KMS-11 (cell line): Measurements from ENCODE around the gene CDX1.

Source experiments
- H2AFZ ChIP-seq: fragments of 200-600 bp; sonication (generic); 2 replicates; pipeline ENCODE4 v1.6.1; 2016; ENCODE audit warnings: antibody characterized with exemption, mixed run types, low read depth
- H3K27ac ChIP-seq: fragments of 200-600 bp; sonication (generic); 2 replicates; pipeline ENCODE4 v1.6.1; 2016; ENCODE audit warnings: mild to moderate bottlenecking, mixed run types
- H3K27me3 ChIP-seq: fragments of 200-600 bp; sonication (generic); 2 replicates; pipeline ENCODE4 v1.6.1; 2017; ENCODE audit warnings: mild to moderate bottlenecking, low read depth, mixed run types, moderate library complexity; ENCODE audit not compliant: insufficient read depth
- H3K36me3 ChIP-seq: fragments of 200-600 bp; sonication (generic); 2 replicates; pipeline ENCODE4 v1.6.1; 2017; ENCODE audit warnings: mild to moderate bottlenecking, mixed run types; ENCODE audit not compliant: insufficient read depth
- H3K4me1 ChIP-seq: fragments of 200-600 bp; sonication (generic); 2 replicates; pipeline ENCODE4 v1.6.1; 2016; ENCODE audit warnings: mild to moderate bottlenecking, low read depth, mixed run types; ENCODE audit not compliant: poor library complexity, severe bottlenecking
- H3K4me2 ChIP-seq: fragments of 200-600 bp; sonication (generic); 2 replicates; pipeline ENCODE4 v1.7.0; 2016; ENCODE audit warnings: mild to moderate bottlenecking, mixed run types
- H3K4me3 ChIP-seq: fragments of 200-600 bp; sonication (generic); IDR thresholded peaks from 2 replicates; pipeline ENCODE4 v1.6.1; 2017; ENCODE audit warnings: low read depth, low read length, mixed read lengths; ENCODE audit not compliant: insufficient read depth
- H3K79me2 ChIP-seq: fragments of 200-600 bp; sonication (generic); 2 replicates; pipeline ENCODE4 v1.6.1; 2016; ENCODE audit warnings: low read depth, mixed run types; ENCODE audit not compliant: insufficient read depth
- H3K9ac ChIP-seq: fragments of 200-600 bp; sonication (generic); 2 replicates; pipeline ENCODE4 v1.6.1; 2016; ENCODE audit warnings: mild to moderate bottlenecking, mixed run types
- H4K20me1 ChIP-seq: fragments of 200-600 bp; sonication (generic); 2 replicates; pipeline ENCODE4 v1.6.1; 2016; ENCODE audit warnings: mild to moderate bottlenecking, mixed run types; ENCODE audit not compliant: insufficient read depth
- CTCF ChIP-seq: fragments of 200-600 bp; sonication (generic); conservative IDR thresholded peaks from 2 replicates; pipeline ENCODE4 v1.6.1; 2017; ENCODE audit warnings: low read depth, mild to moderate bottlenecking, antibody characterized with exemption, low read length, moderate library complexity, mixed read lengths

Gene CDX1

DNA sequence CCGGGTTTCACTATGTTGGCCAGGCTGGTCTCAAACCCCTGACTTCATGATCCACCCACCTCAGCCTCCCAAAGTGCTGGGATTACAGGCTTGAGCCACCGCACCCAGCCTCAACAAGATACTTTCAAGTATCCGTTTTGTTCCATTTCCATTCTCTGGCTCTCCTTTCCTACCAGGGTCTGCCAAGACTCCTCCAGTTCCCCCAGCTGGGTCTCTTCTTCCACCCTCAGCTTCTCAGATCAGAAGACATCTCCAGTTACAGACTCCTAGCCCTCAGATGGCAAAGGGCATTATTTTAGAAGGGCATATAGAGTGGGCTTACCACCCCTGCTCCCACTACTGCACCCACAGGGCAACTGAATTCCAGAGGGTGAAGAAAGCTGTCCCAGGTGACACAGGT is 9.4 kb upstream of the CDX1 start:
- no peak overlapping the region for H3K4me2 ChIP-seq
- H4K20me1 ChIP-seq: no peaks in the 10 kb centered on the region
- no peak overlapping the region for H3K27ac ChIP-seq
- no peaks in the 10 kb centered on the region for H3K36me3 ChIP-seq
- H2AFZ ChIP-seq: no peak overlapping the region
- TF ChIP-seq CTCF: no peak
- H3K4me3 ChIP-seq: no peak overlapping the region
- no peaks in the 10 kb centered on the region for H3K27me3 ChIP-seq
- peaks cover 4% of the 10 kb centered on the region for H3K4me1 ChIP-seq
- no peaks in the 10 kb centered on the region for H3K79me2 ChIP-seq
- no peak overlapping the region for H3K9ac ChIP-seq

DNA sequence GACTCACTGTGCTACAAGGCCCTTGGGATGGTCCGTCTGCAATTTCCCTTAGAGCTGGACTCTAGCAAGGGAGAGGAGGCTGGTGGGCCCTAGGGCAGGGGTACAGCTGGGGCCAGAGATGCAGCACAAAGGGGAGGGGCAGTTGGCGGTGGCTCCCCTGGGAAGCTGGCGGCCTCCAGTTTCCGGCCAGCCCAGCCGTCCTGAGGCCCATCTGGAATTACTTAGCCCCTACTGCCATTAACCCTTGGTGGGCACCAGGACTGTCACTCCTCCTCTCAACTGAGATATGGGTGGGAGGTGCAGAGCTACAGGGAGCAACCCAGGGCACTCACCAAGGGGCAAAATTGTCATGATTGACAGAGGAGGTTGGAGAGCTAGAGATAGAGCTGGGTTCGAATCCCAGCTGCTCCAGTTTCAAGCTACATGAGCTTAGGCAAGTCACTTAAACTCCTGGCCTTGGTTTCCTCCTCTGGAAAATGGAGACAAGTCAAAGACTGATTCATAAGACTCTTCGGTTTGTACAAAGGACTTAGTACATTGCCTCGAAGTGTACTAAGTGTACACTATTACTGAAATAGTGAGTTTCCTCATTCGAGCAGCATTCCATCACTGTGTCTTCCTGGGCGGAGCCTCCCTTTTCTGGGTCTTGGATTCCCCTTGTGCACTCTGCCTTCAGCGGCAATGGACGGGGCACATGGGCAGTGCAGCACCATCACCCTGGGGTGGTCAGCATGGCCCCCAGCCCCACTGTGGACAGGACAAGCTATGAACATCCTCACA is 8.2 kb upstream of the CDX1 start:
- Histone ChIP-seq H3K27ac (no peak overlapping the region), H3K4me2 (no peak overlapping the region)

GRCh38 chr5:150159031-150159430 is 7.5 kb upstream of the CDX1 start:
- no peaks in the 10 kb centered on the region for H3K27me3 ChIP-seq
- H3K4me1 ChIP-seq: peaks cover 4% of the 10 kb centered on the region
- H3K27ac ChIP-seq: no peak overlapping the region
- no peak for TF ChIP-seq CTCF
- no peak overlapping the region for H3K4me3 ChIP-seq
- H3K4me2 ChIP-seq: no peak overlapping the region
- no peaks in the 10 kb centered on the region for H3K79me2 ChIP-seq
- H4K20me1 ChIP-seq: no peaks in the 10 kb centered on the region
- no peak overlapping the region for H3K9ac ChIP-seq
- H3K36me3 ChIP-seq: no peaks in the 10 kb centered on the region
- H2AFZ ChIP-seq: no peak overlapping the region

More for the DNA sequence above, 8.2 kb upstream of the CDX1 start:
- H2AFZ ChIP-seq: no peak overlapping the region
- H4K20me1 ChIP-seq: no peaks in the 10 kb centered on the region
- H3K9ac ChIP-seq: no peak overlapping the region
- no peaks in the 10 kb centered on the region for H3K27me3 ChIP-seq
- no peak for TF ChIP-seq CTCF
- H3K4me1 ChIP-seq: peaks cover 4% of the 10 kb centered on the region
- H3K79me2 ChIP-seq: no peaks in the 10 kb centered on the region
- H3K36me3 ChIP-seq: no peaks in the 10 kb centered on the region
- no peak overlapping the region for H3K4me3 ChIP-seq

DNA sequence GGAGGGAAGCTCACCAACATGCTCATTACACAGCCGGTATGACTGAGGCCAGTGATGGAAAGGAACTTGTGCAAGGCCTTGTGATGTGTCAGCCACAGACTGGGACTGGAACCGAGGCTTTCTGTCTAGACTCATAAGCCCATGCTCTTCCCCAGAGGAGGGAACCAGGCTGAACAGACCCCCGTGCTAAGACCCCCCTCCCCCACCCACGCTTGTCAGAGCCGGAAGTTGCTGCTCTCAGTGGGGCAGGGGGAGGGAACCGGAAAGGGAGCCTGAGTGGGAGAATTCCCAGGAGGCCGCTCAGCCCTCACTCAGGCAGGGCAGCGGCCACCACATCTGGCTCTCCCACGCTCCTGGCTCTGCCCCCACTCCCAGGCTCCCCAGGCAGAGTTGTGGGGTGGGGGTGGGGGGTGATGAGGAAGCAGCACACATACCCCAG is 6.8 kb upstream of the CDX1 start:
- H3K4me1 ChIP-seq: peaks cover 4% of the 10 kb centered on the region
- no peak overlapping the region for H3K4me2 ChIP-seq
- H3K4me3 ChIP-seq: no peak overlapping the region

More for the DNA sequence above, 6.8 kb upstream of the CDX1 start:
- no peak overlapping the region for H3K9ac ChIP-seq
- no peaks in the 10 kb centered on the region for H3K27me3 ChIP-seq
- no peaks in the 10 kb centered on the region for H4K20me1 ChIP-seq
- H3K79me2 ChIP-seq: no peaks in the 10 kb centered on the region
- no peak overlapping the region for H2AFZ ChIP-seq
- no peaks in the 10 kb centered on the region for H3K36me3 ChIP-seq
- no peak overlapping the region for H3K27ac ChIP-seq
- TF ChIP-seq CTCF: no peak
